ENCODE measurements around the gene C9orf72.
"Not testable (repeated sequence)": the region's sequence is repeated elsewhere in the genome, so short reads cannot be mapped to it uniquely, and the experiment has no call there.

Gene C9orf72, protein sequence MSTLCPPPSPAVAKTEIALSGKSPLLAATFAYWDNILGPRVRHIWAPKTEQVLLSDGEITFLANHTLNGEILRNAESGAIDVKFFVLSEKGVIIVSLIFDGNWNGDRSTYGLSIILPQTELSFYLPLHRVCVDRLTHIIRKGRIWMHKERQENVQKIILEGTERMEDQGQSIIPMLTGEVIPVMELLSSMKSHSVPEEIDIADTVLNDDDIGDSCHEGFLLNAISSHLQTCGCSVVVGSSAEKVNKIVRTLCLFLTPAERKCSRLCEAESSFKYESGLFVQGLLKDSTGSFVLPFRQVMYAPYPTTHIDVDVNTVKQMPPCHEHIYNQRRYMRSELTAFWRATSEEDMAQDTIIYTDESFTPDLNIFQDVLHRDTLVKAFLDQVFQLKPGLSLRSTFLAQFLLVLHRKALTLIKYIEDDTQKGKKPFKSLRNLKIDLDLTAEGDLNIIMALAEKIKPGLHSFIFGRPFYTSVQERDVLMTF
- 11.7 to 36.1 (median 34.1) reads per million in 3 donors for total RNA-seq

DNA sequence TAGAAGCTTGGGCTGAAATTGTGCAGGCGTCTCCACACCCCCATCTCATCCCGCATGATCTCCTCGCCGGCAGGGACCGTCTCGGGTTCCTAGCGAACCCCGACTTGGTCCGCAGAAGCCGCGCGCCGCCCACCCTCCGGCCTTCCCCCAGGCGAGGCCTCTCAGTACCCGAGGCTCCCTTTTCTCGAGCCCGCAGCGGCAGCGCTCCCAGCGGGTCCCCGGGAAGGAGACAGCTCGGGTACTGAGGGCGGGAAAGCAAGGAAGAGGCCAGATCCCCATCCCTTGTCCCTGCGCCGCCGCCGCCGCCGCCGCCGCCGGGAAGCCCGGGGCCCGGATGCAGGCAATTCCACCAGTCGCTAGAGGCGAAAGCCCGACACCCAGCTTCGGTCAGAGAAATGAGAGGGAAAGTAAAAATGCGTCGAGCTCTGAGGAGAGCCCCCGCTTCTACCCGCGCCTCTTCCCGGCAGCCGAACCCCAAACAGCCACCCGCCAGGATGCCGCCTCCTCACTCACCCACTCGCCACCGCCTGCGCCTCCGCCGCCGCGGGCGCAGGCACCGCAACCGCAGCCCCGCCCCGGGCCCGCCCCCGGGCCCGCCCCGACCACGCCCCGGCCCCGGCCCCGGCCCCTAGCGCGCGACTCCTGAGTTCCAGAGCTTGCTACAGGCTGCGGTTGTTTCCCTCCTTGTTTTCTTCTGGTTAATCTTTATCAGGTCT is at the start of gene C9orf72:
TSS of gene C9orf72 (minus strand) at position 564 of the 716 bp plus-strand sequence. CDS start 6,361 bp downstream, outside the sequence.
- peak; percentile 67 to 81 (median 79) for DNase-seq
- Histone ChIP-seq H3K27me3 (replicated peaks; ENCODE audit: control insufficient read depth, insufficient read depth, low read length, poor library complexity, severe bottlenecking) (no peaks in the 10 kb centered on the region), H3K9me3 (ENCODE audit: control insufficient read depth, low read length) (no peaks in the 10 kb centered on the region), H3K4me1 (ENCODE audit: control insufficient read depth, insufficient read depth, low read length, poor library complexity, severe bottlenecking) (no peaks in the 10 kb centered on the region), H3K36me3 (ENCODE audit: control insufficient read depth, insufficient read depth, low read length) (no peaks in the 10 kb centered on the region), H3K4me3 (ENCODE audit: insufficient read depth, low read depth, low read length, poor library complexity, severe bottlenecking) (peak within 1 kb of the TSS; percentile 63), H3K27ac (ENCODE audit: insufficient read depth, low read length, poor library complexity, severe bottlenecking) (peak within 1 kb of the TSS; percentile 96)

DNA sequence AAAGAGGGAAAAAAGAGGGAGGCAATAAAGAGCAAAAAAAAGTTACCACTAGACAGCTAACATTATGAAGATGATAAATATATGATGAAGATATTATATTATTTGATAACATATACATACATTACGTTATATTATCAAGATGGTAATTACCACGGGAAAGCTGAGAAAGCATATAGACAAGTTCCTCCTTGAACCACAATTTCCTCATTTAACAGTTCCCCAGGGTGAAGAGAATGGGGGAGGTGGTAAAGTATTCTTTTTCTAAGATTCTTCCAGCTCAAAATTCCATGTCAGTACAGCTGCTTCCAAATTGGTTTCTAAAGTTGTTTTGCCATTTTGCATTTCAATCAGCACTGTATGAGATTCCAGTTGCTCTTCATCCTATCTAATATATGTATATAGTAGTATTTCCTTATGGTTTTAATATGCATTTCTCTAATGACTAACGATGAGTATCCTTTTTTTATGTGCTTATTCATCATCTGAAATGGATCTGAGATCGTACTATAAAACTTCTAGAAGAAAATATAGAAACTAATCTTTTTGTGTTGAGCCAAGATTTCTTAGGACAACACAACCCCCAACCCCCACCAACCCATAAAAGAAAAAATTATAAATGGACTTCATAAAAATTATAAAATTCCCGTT is 49.5 kb upstream of the C9orf72 start:
- Histone ChIP-seq H3K4me1 (ENCODE audit: control insufficient read depth, insufficient read depth, low read length, poor library complexity, severe bottlenecking) (no peaks in the 10 kb centered on the region), H3K27ac (ENCODE audit: insufficient read depth, low read length, poor library complexity, severe bottlenecking) (no peak overlapping the region), H3K27me3 (replicated peaks; ENCODE audit: control insufficient read depth, insufficient read depth, low read length, poor library complexity, severe bottlenecking) (no peaks in the 10 kb centered on the region), H3K9me3 (ENCODE audit: control insufficient read depth, low read length) (no peaks in the 10 kb centered on the region), H3K36me3 (ENCODE audit: control insufficient read depth, insufficient read depth, low read length) (no peaks in the 10 kb centered on the region), H3K4me3 (ENCODE audit: insufficient read depth, low read depth, low read length, poor library complexity, severe bottlenecking) (no peak overlapping the region)
- DNase-seq = no peak

DNA sequence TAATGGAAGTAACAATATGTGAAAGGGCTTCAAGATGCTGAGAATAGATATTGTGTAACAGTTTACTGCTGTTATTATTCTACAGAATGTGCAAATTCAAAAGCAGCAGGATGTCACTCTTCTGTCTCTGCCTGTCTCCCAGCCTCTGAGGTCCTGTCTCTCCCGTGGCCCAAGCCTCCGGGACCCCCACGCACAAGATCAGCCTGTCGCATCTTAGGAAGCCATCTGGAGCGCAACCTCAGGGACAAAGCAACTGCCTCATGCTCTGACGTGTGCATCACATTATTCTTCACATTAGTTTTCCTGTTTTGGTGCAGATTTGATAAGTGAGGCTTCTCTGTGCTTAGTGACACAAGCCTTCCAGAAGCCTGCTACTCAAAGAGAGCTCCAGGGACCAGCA is 46.5 kb upstream of the C9orf72 start:
- no peaks in the 10 kb centered on the region for H3K4me1 ChIP-seq (ENCODE audit: control insufficient read depth, insufficient read depth, low read length, poor library complexity, severe bottlenecking)
- H3K36me3 ChIP-seq (ENCODE audit: control insufficient read depth, insufficient read depth, low read length) = no peaks in the 10 kb centered on the region
- no peaks in the 10 kb centered on the region for H3K27me3 ChIP-seq (replicated peaks; ENCODE audit: control insufficient read depth, insufficient read depth, low read length, poor library complexity, severe bottlenecking)
- no peak for DNase-seq
- no peaks in the 10 kb centered on the region for H3K9me3 ChIP-seq (ENCODE audit: control insufficient read depth, low read length)
- H3K27ac ChIP-seq (ENCODE audit: insufficient read depth, low read length, poor library complexity, severe bottlenecking) = no peak overlapping the region
- no peak overlapping the region for H3K4me3 ChIP-seq (ENCODE audit: insufficient read depth, low read depth, low read length, poor library complexity, severe bottlenecking)

DNA sequence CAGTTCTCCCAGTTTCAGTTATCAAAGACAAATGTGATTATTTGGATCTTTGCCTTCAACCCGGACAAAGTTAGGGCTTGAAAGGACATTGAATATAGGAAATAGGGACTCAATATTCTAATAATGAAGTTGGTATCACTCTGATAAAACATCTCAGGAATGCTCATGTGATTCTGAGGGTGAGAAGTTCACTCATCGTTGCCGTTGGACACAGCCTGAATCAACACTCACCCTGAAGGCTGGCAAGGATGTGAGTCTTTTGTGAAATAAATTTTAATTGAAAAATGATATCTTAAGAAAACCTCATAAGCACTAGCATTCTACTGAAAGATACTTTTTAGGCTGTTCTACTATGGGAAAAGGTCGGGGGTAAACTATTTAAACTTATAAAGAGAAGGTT is 44.8 kb upstream of the C9orf72 start:
- no peaks in the 10 kb centered on the region for H3K36me3 ChIP-seq (ENCODE audit: control insufficient read depth, insufficient read depth, low read length)
- H3K4me3 ChIP-seq (ENCODE audit: insufficient read depth, low read depth, low read length, poor library complexity, severe bottlenecking) = no peak overlapping the region
- H3K9me3 ChIP-seq (ENCODE audit: control insufficient read depth, low read length) = no peaks in the 10 kb centered on the region
- no peak overlapping the region for H3K27ac ChIP-seq (ENCODE audit: insufficient read depth, low read length, poor library complexity, severe bottlenecking)
- no peaks in the 10 kb centered on the region for H3K27me3 ChIP-seq (replicated peaks; ENCODE audit: control insufficient read depth, insufficient read depth, low read length, poor library complexity, severe bottlenecking)
- no peaks in the 10 kb centered on the region for H3K4me1 ChIP-seq (ENCODE audit: control insufficient read depth, insufficient read depth, low read length, poor library complexity, severe bottlenecking)
- no peak for DNase-seq

DNA sequence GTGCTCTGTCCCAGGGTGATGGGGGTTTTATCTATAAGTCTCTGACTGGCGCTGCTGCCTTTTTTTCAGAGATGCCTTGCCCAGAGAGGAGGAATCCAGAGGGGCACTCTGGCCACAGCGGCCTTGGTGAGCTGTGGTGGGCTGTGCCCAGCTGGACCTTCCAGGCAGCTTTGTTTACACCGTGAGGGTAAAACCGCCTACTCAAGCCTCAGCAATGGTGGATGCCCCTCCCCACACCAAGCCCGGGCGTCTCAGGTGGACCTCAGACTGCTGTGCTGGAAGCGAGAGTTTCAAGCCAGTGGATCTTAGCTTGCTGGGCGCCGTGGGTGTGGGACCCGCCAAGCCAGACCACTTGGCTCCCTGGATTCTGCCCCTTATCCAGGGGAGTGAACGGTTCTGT is 41.3 kb upstream of the C9orf72 start:
- Histone ChIP-seq H3K4me3 (ENCODE audit: insufficient read depth, low read depth, low read length, poor library complexity, severe bottlenecking) (no peak overlapping the region), H3K36me3 (ENCODE audit: control insufficient read depth, insufficient read depth, low read length) (no peaks in the 10 kb centered on the region), H3K27me3 (replicated peaks; ENCODE audit: control insufficient read depth, insufficient read depth, low read length, poor library complexity, severe bottlenecking) (no peaks in the 10 kb centered on the region), H3K4me1 (ENCODE audit: control insufficient read depth, insufficient read depth, low read length, poor library complexity, severe bottlenecking) (no peaks in the 10 kb centered on the region), H3K9me3 (ENCODE audit: control insufficient read depth, low read length) (no peaks in the 10 kb centered on the region), H3K27ac (ENCODE audit: insufficient read depth, low read length, poor library complexity, severe bottlenecking) (no peak overlapping the region)
- no peak for DNase-seq

DNA sequence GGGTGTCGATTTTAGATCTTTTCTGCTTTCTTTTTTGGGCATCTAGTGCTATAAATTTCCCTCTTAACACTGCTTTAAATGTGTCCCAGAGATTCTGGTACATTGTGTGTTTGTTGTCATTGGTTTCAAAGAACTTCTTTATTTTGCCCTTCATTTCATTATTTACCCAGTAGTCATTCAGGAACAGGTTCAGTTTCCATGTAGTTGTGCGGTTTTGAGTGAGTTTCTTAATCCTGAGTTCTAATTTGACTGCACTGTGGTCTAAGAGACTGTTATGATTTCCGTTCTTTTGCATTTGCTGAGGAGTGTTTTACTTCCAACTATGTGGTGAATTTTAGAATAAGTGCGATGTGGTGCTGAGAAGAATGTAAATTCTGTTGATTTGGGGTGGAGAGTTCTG is 38.8 kb upstream of the C9orf72 start:
- H3K9me3 ChIP-seq (ENCODE audit: control insufficient read depth, low read length); H3K4me3 ChIP-seq (ENCODE audit: insufficient read depth, low read depth, low read length, poor library complexity, severe bottlenecking); DNase-seq; H3K27ac ChIP-seq (ENCODE audit: insufficient read depth, low read length, poor library complexity, severe bottlenecking); H3K27me3 ChIP-seq (replicated peaks; ENCODE audit: control insufficient read depth, insufficient read depth, low read length, poor library complexity, severe bottlenecking); H3K4me1 ChIP-seq (ENCODE audit: control insufficient read depth, insufficient read depth, low read length, poor library complexity, severe bottlenecking); H3K36me3 ChIP-seq (ENCODE audit: control insufficient read depth, insufficient read depth, low read length): not testable (repeated sequence)

DNA sequence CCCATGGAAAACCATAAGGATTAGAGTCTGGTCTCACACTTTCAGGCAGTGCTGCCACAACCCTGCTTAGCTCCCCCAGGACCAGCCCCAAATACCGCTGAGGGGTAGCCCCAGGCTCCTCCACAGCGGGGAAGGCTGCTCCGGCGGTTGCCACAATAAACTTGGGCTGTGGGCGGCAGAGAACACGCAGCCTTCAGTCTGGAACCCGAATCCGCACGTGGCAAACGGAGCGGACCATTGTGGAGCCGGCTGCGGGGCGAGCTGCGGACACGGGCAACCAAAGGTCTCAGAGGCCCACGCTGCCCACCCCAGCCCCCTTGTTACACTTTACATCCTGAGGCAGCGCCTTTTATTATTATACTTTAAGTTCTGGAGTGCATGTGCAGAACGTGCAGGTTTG is 37.3 kb upstream of the C9orf72 start:
- H3K36me3 ChIP-seq (ENCODE audit: control insufficient read depth, insufficient read depth, low read length) = no peaks in the 10 kb centered on the region
- H3K27me3 ChIP-seq (replicated peaks; ENCODE audit: control insufficient read depth, insufficient read depth, low read length, poor library complexity, severe bottlenecking) = no peaks in the 10 kb centered on the region
- H3K27ac ChIP-seq (ENCODE audit: insufficient read depth, low read length, poor library complexity, severe bottlenecking) = no peak overlapping the region
- H3K4me1 ChIP-seq (ENCODE audit: control insufficient read depth, insufficient read depth, low read length, poor library complexity, severe bottlenecking) = no peaks in the 10 kb centered on the region
- no peak for DNase-seq
- no peak overlapping the region for H3K4me3 ChIP-seq (ENCODE audit: insufficient read depth, low read depth, low read length, poor library complexity, severe bottlenecking)
- H3K9me3 ChIP-seq (ENCODE audit: control insufficient read depth, low read length) = no peaks in the 10 kb centered on the region

DNA sequence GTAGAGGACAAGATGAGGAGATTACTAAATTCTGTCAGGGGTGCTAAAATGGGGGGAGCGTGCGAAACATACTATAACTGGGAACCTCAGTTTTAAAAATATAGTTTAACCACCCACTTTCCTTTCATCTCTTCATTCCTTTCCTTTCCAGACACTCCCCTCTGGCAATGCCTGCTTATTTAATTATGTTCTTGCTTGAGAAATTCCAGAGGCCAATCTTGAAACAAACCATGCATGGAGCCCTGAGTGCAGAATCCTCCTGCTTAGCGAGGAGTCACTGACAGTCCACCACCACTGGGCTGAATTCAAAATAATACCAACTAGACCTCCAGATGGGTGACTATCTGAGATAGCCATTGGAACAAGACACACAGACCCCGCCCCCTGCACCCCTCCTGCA is 29.7 kb upstream of the C9orf72 start:
- H3K4me3 ChIP-seq (ENCODE audit: insufficient read depth, low read depth, low read length, poor library complexity, severe bottlenecking) = no peak overlapping the region
- H3K27me3 ChIP-seq (replicated peaks; ENCODE audit: control insufficient read depth, insufficient read depth, low read length, poor library complexity, severe bottlenecking) = no peaks in the 10 kb centered on the region
- DNase-seq = no peak
- H3K36me3 ChIP-seq (ENCODE audit: control insufficient read depth, insufficient read depth, low read length) = no peaks in the 10 kb centered on the region
- H3K27ac ChIP-seq (ENCODE audit: insufficient read depth, low read length, poor library complexity, severe bottlenecking) = no peak overlapping the region
- H3K4me1 ChIP-seq (ENCODE audit: control insufficient read depth, insufficient read depth, low read length, poor library complexity, severe bottlenecking) = no peaks in the 10 kb centered on the region
- H3K9me3 ChIP-seq (ENCODE audit: control insufficient read depth, low read length) = no peaks in the 10 kb centered on the region

DNA sequence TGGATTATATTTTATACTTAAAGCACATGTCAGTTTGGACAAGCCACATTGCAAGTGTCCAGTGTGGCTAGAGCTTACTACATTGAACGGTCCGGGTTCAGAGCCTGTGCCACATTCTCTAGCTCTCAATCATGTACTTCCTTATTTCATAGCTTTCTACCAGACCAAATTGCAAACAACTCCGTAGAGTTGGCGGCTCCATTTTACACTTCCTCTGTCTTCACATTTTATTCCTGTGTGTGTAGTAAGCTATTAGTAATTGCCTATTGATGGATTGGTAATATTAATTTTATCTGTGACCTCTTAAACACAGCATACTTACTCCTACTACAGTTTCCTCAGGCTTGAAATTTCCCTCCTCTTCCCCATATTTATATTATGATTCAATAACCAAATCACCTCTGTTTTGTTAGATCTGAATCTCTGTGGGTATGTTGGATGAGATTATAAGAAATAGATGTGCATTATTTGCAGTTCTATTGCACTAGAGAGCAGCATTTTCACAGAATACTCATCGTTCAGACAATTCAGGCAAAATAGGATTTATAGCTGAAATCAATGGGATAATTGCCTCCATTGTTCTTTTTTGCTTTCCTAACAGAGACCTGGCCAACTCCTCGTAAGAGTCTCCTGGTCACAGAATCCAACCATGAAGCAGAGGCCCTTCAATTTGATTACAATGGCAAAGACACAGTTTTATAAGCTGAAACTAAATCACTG is 29.0 kb upstream of the C9orf72 start:
- Histone ChIP-seq H3K4me3 (ENCODE audit: insufficient read depth, low read depth, low read length, poor library complexity, severe bottlenecking) (no peak overlapping the region), H3K4me1 (ENCODE audit: control insufficient read depth, insufficient read depth, low read length, poor library complexity, severe bottlenecking) (no peaks in the 10 kb centered on the region), H3K27ac (ENCODE audit: insufficient read depth, low read length, poor library complexity, severe bottlenecking) (no peak overlapping the region), H3K36me3 (ENCODE audit: control insufficient read depth, insufficient read depth, low read length) (no peaks in the 10 kb centered on the region), H3K9me3 (ENCODE audit: control insufficient read depth, low read length) (no peaks in the 10 kb centered on the region), H3K27me3 (replicated peaks; ENCODE audit: control insufficient read depth, insufficient read depth, low read length, poor library complexity, severe bottlenecking) (no peaks in the 10 kb centered on the region)
- DNase-seq = no peak

All from effector memory CD4-positive, alpha-beta T cell (primary cell).